A673 (cell line): ENCODE results near the gene MIGA2. TPM values are rescaled to one million over a fixed set of nuclear protein-coding genes. Genes with fewer than 3 reads are reported as not detected.

Experiments
- BruUV-seq: library from RNA; stranded (reverse); fragments of 400-500 nt; replicated peaks from 2 replicates; lab custom pipeline; 2021; lab: Mats Ljungman, UMichigan
- CTCF ChIA-PET: fragments of 300-600 bp; sonication (Branson Sonifier 250); formaldehyde crosslinking; loops from one replicate; lab custom pipeline; 2022; ENCODE audit warnings: antibody characterized with exemption; lab: Charles Lee
- POLR2A ChIA-PET: fragments of 300-600 bp; sonication (Branson Sonifier 250); formaldehyde crosslinking; loops from one replicate; lab custom pipeline; 2022; ENCODE audit warnings: antibody characterized with exemption; ENCODE audit not compliant: low non-redundant PET; lab: Charles Lee
- DNase-seq: peaks from one replicate; pipeline ENCODE4 v3.0.0-alpha.2; 2015; ENCODE audit warnings: low spot score
- H3K27ac ChIP-seq: fragments of 200-600 bp; sonication (generic); 2 replicates; pipeline ENCODE4 v1.5.1; 2016; ENCODE audit warnings: mixed run types, low read depth, mild to moderate bottlenecking, mixed read lengths, antibody characterized with exemption, low read length; ENCODE audit not compliant: poor library complexity, severe bottlenecking
- H3K27me3 ChIP-seq: fragments of 200-600 bp; sonication (generic); replicated peaks from 2 replicates; pipeline ENCODE4 v1.6.1; 2017; ENCODE audit warnings: mixed run types, low read depth, mild to moderate bottlenecking, mixed read lengths, antibody characterized with exemption, low read length; ENCODE audit not compliant: insufficient read depth, poor library complexity
- H3K36me3 ChIP-seq: fragments of 200-600 bp; sonication (generic); 2 replicates; pipeline ENCODE4 v1.6.1; 2016; ENCODE audit warnings: mixed run types, mild to moderate bottlenecking, mixed read lengths, antibody characterized with exemption, low read length; ENCODE audit not compliant: insufficient read depth, poor library complexity, severe bottlenecking
- H3K4me1 ChIP-seq: fragments of 200-600 bp; sonication (generic); 2 replicates; pipeline ENCODE4 v1.6.1; 2017; ENCODE audit warnings: mixed run types, mild to moderate bottlenecking, mixed read lengths, antibody characterized with exemption, low read length; ENCODE audit not compliant: insufficient read depth, poor library complexity, severe bottlenecking
- H3K4me3 ChIP-seq: fragments of 200-600 bp; sonication (generic); 2 replicates; pipeline ENCODE4 v1.5.1; 2016; ENCODE audit warnings: low read depth, mixed run types, mild to moderate bottlenecking, mixed read lengths, low read length; ENCODE audit not compliant: poor library complexity, severe bottlenecking
- H3K9me3 ChIP-seq: fragments of 200-600 bp; sonication (generic); 2 replicates; pipeline ENCODE4 v1.6.1; 2016; ENCODE audit warnings: mixed run types, low read depth, mild to moderate bottlenecking, mixed read lengths, antibody characterized with exemption, low read length; ENCODE audit not compliant: poor library complexity, severe bottlenecking
- EZH2 ChIP-seq: fragments of 200-600 bp; sonication (generic); IDR thresholded peaks from 2 replicates; pipeline ENCODE4 v1.6.1; 2017; ENCODE audit warnings: borderline replicate concordance, low read depth, mild to moderate bottlenecking, mixed read lengths, antibody characterized with exemption, low read length; ENCODE audit not compliant: poor library complexity, severe bottlenecking
- intact Hi-C: fragments of 100-400 bp; cut with micrococcal nuclease; formaldehyde crosslinking; loops from one replicate; pipeline ENCODE4 v1.10.0; 2022; ENCODE audit not compliant: unreplicated experiment
- total RNA-seq: library from RNA; stranded (reverse); gene quantifications from 2 replicates; pipeline ENCODE4 v1.2.3, GENCODE V29; 2021
- TF ChIP-seq, protein P1 (sequence below): fragments of 300-800, 200-600 bp; sonication (generic); conservative IDR thresholded peaks from 2 replicates; pipeline ENCODE4 v1.5.1; 2017; ENCODE audit warnings: low read depth, mild to moderate bottlenecking, antibody characterized with exemption, low read length, moderate library complexity, mixed read lengths

The MIGA2 gene
- total RNA-seq, 1 experiment from 2014 or later: 27.7 TPM

DNA sequence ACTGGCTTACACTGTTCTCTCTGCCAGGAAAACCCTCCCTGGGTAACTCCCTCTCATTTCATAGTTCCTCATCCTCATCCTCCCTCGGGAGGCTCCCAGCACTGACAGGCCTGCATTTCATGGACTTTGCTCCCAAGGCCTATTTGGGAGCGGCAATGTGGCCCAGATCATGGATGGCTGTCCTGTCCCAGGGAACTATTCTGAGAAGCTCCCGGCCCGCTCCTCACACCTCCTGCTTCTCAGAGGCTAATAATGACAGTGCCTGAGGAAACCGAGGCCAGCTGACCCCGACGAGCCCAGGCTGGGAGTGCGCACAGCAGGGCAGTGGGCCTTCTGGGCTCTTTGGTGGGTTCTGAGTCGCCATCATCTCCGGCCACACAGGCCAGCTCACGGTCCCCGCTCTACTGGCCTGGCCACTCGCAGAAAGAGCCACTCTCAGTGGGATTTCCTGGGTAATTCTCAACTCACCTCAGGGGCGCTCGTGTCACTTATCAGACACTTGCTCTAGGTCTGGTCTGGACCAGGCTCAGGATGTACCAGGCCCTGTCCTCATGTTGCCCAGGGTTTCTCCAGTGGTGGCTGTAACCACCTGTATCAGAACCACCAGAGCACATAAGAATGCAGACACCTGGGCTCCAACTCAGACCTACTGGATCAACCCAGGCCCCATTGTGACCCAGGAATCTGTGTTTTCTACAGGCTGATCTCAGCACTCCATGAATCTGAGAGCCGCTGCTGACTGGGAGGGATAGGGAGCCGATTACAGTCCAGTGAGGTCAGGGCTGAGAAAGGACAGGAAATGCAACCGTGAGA is 42.5 kb downstream of the MIGA2 start:
- Histone ChIP-seq H3K9me3 (no peaks in the 10 kb centered on the region), H3K36me3 (no peaks in the 10 kb centered on the region), H3K4me1 (peaks cover 15% of the 10 kb centered on the region), H3K27me3 (no peaks in the 10 kb centered on the region), H3K27ac (no peak overlapping the region), H3K4me3 (no peak overlapping the region)
- no TSS peak for BruUV-seq
- intact Hi-C loops: no loop called here
- TF ChIP-seq, protein P1, sequence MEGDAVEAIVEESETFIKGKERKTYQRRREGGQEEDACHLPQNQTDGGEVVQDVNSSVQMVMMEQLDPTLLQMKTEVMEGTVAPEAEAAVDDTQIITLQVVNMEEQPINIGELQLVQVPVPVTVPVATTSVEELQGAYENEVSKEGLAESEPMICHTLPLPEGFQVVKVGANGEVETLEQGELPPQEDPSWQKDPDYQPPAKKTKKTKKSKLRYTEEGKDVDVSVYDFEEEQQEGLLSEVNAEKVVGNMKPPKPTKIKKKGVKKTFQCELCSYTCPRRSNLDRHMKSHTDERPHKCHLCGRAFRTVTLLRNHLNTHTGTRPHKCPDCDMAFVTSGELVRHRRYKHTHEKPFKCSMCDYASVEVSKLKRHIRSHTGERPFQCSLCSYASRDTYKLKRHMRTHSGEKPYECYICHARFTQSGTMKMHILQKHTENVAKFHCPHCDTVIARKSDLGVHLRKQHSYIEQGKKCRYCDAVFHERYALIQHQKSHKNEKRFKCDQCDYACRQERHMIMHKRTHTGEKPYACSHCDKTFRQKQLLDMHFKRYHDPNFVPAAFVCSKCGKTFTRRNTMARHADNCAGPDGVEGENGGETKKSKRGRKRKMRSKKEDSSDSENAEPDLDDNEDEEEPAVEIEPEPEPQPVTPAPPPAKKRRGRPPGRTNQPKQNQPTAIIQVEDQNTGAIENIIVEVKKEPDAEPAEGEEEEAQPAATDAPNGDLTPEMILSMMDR: no peak
- no peak for TF ChIP-seq EZH2
- POLR2A ChIA-PET: no interaction called here
- DNase-seq: no peak
- CTCF ChIA-PET: no interaction called here

DNA sequence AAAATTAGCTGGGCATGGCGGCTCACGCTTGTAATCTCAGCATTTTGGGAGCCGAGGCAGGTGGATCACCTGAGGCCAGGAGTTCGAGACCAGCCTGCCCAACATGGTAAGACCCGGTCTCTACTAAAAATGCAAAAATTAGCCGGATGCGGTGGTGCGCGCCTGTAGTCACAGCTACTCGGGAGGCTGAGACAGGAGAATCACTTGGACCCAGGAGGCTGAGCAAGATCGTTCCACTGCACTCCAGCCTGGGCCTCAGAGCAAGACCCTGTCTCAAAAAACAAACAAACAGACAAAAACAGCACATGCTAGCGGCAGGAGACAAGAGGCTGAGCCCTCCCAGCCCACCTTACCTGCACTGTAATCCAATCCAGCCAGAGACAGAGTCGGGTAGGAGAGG is 43.4 kb downstream of the MIGA2 start:
- DNase-seq: no peak
- ChIA-PET CTCF (no interaction called here), POLR2A (no interaction called here)
- no peak overlapping the region for H3K27ac ChIP-seq
- no TSS peak for BruUV-seq
- TF ChIP-seq EZH2: no peak
- TF ChIP-seq, protein P1: no peak
- intact Hi-C loops: loop anchor here (2.0 kb wide), 1 partner anchor 31 kb away; the partner anchor contains the start of genes CRAT and PTPA
- H3K9me3 ChIP-seq: no peaks in the 10 kb centered on the region
- peaks cover 15% of the 10 kb centered on the region for H3K4me1 ChIP-seq
- H3K4me3 ChIP-seq: peak overlapping the region; percentile 82
- H3K27me3 ChIP-seq: no peaks in the 10 kb centered on the region
- H3K36me3 ChIP-seq: no peaks in the 10 kb centered on the region

DNA sequence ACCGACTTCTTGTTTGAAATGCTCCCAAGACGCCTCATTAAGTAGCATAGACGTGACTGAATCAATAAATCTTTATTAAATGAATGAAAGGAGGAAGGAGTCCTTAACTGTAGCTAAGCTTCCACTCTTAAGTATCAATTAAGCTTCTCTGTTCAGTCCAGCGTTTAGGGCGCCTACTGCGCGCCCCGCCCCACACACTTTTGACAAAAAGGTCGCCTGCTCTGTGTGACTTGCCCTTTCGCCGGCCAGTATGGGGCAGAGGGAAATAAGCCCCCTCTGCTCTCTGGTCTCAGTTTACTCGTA is 43.8 kb downstream of the MIGA2 start:
- POLR2A ChIA-PET: no interaction called here

More for the DNA sequence above, 43.8 kb downstream of the MIGA2 start:
- peak overlapping the region; percentile 34 for H3K27ac ChIP-seq
- H3K4me1 ChIP-seq: peaks cover 15% of the 10 kb centered on the region
- H3K27me3 ChIP-seq: no peaks in the 10 kb centered on the region
- no peak for TF ChIP-seq EZH2
- TF ChIP-seq, protein P1: no peak
- intact Hi-C loops: loop anchor here (2.0 kb wide), 1 partner anchor 31 kb away; the partner anchor contains the start of genes CRAT and PTPA
- no TSS peak for BruUV-seq
- H3K4me3 ChIP-seq: peak overlapping the region; percentile 82
- H3K36me3 ChIP-seq: peaks cover 2% of the 10 kb centered on the region
- DNase-seq: no peak
- no peaks in the 10 kb centered on the region for H3K9me3 ChIP-seq
- CTCF ChIA-PET: interaction anchor here (0.9 kb wide), 1 partner anchor 41 kb away, joined by 10 read pairs; no protein-coding TSS in a partner anchor
